SK-N-DZ (cell line): ENCODE measurements around the gene HHEX.
"Not testable (repeated sequence)": the region's sequence is repeated elsewhere in the genome, so short reads cannot be mapped to it uniquely, and the experiment has no call there.

ENCODE experiments used
- DNase-seq: peaks from one replicate; pipeline ENCODE4 v3.0.0-alpha.2; 2015; ENCODE audit warnings: low spot score
- small RNA-seq, 2 experiments: library from RNA; depleted of rRNA; stranded (forward); fragments of <200 nt; gene quantifications; one replicate each; pipeline ENCODE3, GENCODE V24; 2014

HHEX gene

DNA sequence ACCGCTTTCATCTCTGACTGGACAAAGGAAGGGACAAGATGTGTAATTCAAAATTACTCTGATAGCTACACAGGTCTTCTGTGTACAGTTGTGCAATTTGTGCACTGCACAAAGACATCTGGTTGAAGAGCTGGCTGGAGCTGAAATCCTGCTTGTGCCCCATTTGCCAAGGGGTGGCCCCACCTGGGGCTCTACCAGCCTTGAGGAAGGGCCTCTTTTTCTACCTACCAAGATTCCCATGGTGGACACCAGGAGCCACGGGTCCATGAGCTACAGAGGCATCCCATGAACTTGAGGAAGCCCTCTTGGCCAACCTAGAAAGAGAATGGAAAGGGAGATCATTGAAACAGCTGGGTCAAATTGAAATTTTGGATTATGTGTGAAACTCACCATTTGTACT is 43.2 kb downstream of the HHEX start:
- no peak for DNase-seq

DNA sequence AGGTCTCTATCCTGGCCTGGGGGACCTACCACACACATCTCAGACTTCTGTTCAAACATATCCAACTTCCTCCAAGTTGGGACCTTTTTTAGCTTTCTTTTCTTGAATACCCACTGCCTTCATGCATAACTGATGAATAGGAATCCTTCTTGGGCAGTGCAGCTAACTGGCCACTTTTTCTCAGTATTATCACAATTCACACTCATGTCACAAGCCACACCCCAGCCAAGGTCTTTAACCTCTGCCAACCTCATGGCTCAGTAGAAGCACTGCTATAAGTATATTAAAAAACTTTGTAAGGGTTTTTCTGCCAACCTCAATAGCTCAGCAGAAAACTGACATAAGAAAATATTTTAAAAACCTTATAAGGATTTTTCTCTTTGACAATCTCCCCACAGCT is 44.5 kb downstream of the HHEX start:
- no peak for DNase-seq

DNA sequence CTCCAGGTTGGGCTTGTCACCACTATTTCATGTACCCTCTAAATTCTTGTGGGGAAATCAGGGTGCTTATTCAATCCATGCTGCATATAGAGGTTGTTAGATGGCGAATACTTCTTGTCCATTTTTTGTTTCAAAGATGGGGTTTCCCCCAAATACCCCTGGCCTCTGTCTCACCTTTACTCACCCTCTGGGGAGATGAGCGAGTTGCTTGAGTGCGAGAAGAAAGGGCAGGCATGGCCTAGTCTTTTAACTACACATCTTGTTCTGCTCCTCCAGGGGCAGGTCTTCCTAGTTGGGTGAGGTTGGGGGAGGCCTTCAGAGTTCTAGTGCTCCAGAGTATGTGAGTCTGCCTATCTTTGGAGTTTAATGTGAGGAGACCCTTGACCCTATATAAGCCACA is 46.2 kb downstream of the HHEX start:
- DNase-seq, result no peak

DNA sequence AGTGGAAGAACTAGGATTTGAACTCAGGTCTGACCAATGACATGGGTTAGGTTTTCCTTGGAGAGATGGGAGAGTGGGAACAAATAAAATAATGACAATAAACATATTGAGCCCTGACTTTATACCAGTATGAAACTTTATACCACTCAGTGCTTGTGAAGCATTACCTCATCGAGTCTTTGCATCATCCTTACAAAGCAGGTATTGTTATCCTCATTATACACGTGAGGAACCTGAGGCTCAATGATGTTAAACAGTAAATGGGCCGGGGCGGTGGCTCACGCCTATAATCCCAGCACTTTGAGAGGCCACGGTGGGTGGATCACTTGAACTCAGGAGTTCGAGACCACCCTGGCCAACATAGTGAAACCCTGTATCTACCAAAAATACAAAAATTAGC is 47.7 kb downstream of the HHEX start:
- DNase-seq, result no peak

DNA sequence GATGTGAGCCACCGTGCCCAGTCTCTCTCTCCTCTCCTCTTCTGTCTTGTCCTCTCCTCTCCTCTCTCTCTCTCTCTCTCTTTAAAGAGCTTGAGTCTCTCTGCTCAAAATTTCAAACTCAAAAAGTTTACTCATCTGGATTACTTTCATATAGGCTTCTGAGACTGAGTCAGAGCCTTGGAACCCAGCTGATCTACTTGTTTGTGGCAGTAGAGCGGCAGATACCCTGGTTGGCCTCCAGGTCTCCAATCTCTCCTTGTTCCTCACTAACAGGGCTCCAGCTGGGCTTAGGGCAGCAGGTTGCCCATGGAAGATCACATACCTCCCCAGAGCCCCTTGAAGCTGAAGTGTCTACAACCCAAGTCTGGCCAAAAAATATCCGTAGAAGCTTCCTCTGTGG is 51.0 kb downstream of the HHEX start:
- DNase-seq, result no peak

DNA sequence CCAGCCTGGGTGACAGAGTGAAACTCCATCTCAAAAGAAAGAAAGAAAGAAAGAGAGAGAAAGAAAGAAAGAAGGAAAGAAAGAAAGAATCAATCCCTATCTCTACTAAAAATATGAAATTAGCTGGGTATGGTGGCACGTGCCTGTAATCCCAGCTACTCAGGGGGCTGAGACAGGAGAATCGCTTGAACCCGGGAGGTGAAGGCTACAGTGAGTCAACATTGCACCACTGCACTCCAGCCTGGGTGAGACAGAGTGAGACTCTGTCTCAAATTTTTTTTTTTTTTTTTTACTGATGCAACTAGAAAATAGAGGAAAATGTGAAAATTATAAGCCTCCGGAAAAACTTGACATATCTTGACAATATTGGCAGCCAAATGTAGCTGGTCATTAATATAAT is 52.0 kb downstream of the HHEX start:
- DNase-seq, result not testable (repeated sequence)

DNA sequence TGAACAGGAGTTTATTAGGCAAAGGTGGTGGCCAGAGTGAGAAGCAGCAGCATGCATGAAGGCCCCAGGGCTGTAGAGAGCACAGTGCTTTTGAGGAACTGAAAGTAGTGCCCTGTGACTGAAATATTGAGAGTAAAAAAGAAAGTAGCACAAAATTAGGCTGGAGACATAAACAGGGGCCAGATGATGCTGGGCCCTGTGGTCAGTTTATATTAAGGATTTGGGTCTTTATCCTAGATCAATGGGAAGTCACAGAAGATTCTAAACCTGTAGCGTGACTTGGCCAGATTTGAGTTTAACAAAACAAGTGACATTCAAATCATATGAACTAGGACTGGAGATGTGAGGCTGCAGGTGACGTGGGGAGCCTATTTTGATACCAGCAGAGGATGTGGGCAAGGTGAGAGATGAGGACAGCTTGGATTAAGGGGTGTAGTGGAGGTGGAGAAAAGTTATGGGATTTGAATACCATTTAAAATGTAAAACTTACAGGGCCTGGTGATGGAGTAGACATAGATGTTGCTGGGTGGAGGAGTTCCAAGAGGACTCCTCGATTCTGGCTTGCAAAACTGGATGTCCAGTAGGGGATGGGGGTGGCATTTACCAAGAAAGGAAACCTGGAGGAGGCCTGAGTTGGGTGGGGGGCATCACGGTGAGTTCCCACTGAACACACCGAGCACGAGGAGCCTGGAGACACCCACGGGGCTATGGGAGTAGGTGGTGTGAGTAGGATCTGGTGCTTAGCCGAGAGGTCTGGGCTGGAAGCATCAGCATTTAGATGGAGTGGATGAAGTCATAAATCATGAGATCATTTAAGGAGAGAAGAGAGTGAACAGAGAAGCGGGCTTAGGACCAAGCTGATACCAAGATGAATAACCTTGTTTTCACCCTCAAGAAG is 52.8 kb downstream of the HHEX start:
- DNase-seq, result no peak

Small RNAs within 50 kb of the gene (small RNA-seq; reads per million reads assigned to genes)
- gene RF00019 (0 reads per million in 2 experiments), gene RN7SL644P (0 reads per million in 2 experiments)
